Mesendoderm (in vitro differentiated cells): ENCODE measurements around the gene SEMA6C.
"Not testable (repeated sequence)": the region's sequence is repeated elsewhere in the genome, so short reads cannot be mapped to it uniquely, and the experiment has no call there.

ENCODE experiments used
- DNase-seq: peaks from one replicate; pipeline ENCODE4 v3.0.0; 2013
- H2AK5ac ChIP-seq: 2 replicates; pipeline ENCODE4 v1.6.1; 2013; ENCODE audit warnings: low read length, inconsistent platforms
- H2BK120ac ChIP-seq: 2 replicates; pipeline ENCODE4 v1.6.1; 2013; ENCODE audit warnings: low read depth, mild to moderate bottlenecking, low read length, moderate library complexity, mixed read lengths
- H2BK15ac ChIP-seq: replicated peaks from 2 replicates; pipeline ENCODE4 v1.6.1; 2013; ENCODE audit warnings: low read depth, mild to moderate bottlenecking, moderate library complexity
- H2BK5ac ChIP-seq: 2 replicates; pipeline ENCODE4 v1.6.1; 2013; ENCODE audit warnings: low read length, inconsistent platforms
- H3K18ac ChIP-seq: 2 replicates; pipeline ENCODE4 v1.6.1; 2013; ENCODE audit warnings: mild to moderate bottlenecking, low read length, mixed read lengths
- H3K23ac ChIP-seq: one replicate; pipeline ENCODE4 v1.6.1; 2013; ENCODE audit warnings: low read length
- H3K27ac ChIP-seq: 2 replicates; pipeline ENCODE4 v1.5.1; 2013; ENCODE audit warnings: low read depth, mild to moderate bottlenecking, inconsistent platforms, low read length, moderate library complexity
- H3K27me3 ChIP-seq: 2 replicates; pipeline ENCODE4 v1.6.1; 2013; ENCODE audit warnings: low read length, control low read depth, mild to moderate bottlenecking, inconsistent platforms; ENCODE audit not compliant: insufficient read depth, poor library complexity
- H3K36me3 ChIP-seq: 2 replicates; pipeline ENCODE4 v1.6.1; 2013; ENCODE audit warnings: low read length, inconsistent platforms; ENCODE audit not compliant: control insufficient read depth, insufficient read depth
- H3K4ac ChIP-seq: one replicate; pipeline ENCODE4 v1.6.1; 2013; ENCODE audit warnings: low read depth, mild to moderate bottlenecking, low read length, moderate library complexity
- H3K4me1 ChIP-seq: 2 replicates; pipeline ENCODE4 v1.6.1; 2013; ENCODE audit warnings: low read depth, low read length, inconsistent platforms; ENCODE audit not compliant: control insufficient read depth
- H3K4me2 ChIP-seq: 2 replicates; pipeline ENCODE4 v1.6.1; 2013; ENCODE audit warnings: low read length
- H3K4me3 ChIP-seq: 2 replicates; pipeline ENCODE4 v1.5.1; 2013; ENCODE audit warnings: mild to moderate bottlenecking, low read length
- H3K56ac ChIP-seq: one replicate; pipeline ENCODE4 v1.6.1; 2013; ENCODE audit warnings: low read length
- H3K79me1 ChIP-seq: 2 replicates; pipeline ENCODE4 v1.6.1; 2013; ENCODE audit warnings: low read length, inconsistent platforms
- H3K79me2 ChIP-seq: 2 replicates; pipeline ENCODE4 v1.6.1; 2013; ENCODE audit warnings: mild to moderate bottlenecking, low read length; ENCODE audit not compliant: control insufficient read depth, insufficient read depth
- H3K9ac ChIP-seq: 2 replicates; pipeline ENCODE4 v1.6.1; 2013; ENCODE audit warnings: low read length, inconsistent platforms
- H4K5ac ChIP-seq: one replicate; pipeline ENCODE4 v1.6.1; 2013; ENCODE audit warnings: low read length
- H4K8ac ChIP-seq: one replicate; pipeline ENCODE4 v1.6.1; 2013; ENCODE audit warnings: low read depth, mild to moderate bottlenecking, control low read depth, low read length, moderate library complexity
- WGBS: extraction: QIAGEN DNeasy Blood & Tissue Kit; methylation state at CpG from one replicate; pipeline ENCODE4 v1.1.7; 2013; ENCODE audit warnings: low lambda C conversion rate, missing lambda C conversion rate; ENCODE audit not compliant: insufficient coverage; ENCODE audit errors: extremely low coverage; 5-methylcytosine and 5-hydroxymethylcytosine counted together

Gene SEMA6C

GRCh38 chr1:151113877-151114276, 32.6 kb downstream of the SEMA6C start:
- Histone ChIP-seq H3K4ac (no peak overlapping the region), H3K79me2 (no peaks in the 10 kb centered on the region), H3K4me2 (no peak overlapping the region), H3K18ac (no peak overlapping the region), H3K27me3 (no peaks in the 10 kb centered on the region), H3K27ac (no peak overlapping the region), H2AK5ac (no peak overlapping the region), H3K9ac (no peak overlapping the region), H2BK120ac (no peak overlapping the region), H3K4me3 (no peak overlapping the region), H2BK5ac (no peak overlapping the region), H3K56ac (no peak overlapping the region), H3K4me1 (no peaks in the 10 kb centered on the region), H3K36me3 (no peaks in the 10 kb centered on the region), H4K5ac (no peak overlapping the region), H3K23ac (no peak overlapping the region), H4K8ac (no peak overlapping the region), H3K79me1 (no peaks in the 10 kb centered on the region), H2BK15ac (no peak overlapping the region)
- WGBS = no CpG with 5 or more reads among the region's 5 CpGs
- no peak for DNase-seq

DNA sequence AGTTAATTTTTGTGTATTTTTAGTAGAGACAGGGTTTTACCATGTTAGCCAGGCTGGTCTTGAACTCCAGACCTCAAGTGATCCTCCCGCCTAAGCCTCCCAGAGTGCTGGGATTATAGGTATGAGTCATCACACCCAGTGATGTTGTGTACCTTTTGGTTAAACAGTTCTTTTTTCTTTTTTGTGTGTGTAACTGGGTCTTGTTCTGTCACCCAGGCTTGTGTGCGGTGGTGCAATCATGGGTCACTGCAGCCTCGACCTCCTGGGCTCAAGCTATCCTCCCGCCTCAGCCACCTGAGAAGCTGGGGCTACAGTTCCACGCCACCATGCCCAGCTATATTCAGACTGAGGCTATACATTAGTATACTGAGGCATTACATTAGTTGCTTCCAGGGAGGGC, 38.1 kb downstream of the SEMA6C start:
- H3K27me3 ChIP-seq = no peaks in the 10 kb centered on the region
- no peaks in the 10 kb centered on the region for H3K79me1 ChIP-seq
- no peak overlapping the region for H2BK5ac ChIP-seq
- no peak overlapping the region for H4K8ac ChIP-seq
- WGBS = no CpG with 5 or more reads among the region's 5 CpGs
- H2BK120ac ChIP-seq = no peak overlapping the region
- no peak overlapping the region for H2BK15ac ChIP-seq
- H4K5ac ChIP-seq = no peak overlapping the region
- no peak overlapping the region for H3K23ac ChIP-seq
- H3K4ac ChIP-seq = no peak overlapping the region
- H3K79me2 ChIP-seq = no peaks in the 10 kb centered on the region
- no peak overlapping the region for H3K4me3 ChIP-seq
- H3K18ac ChIP-seq = no peak overlapping the region
- H2AK5ac ChIP-seq = no peak overlapping the region
- no peaks in the 10 kb centered on the region for H3K4me1 ChIP-seq
- DNase-seq = no peak
- no peaks in the 10 kb centered on the region for H3K36me3 ChIP-seq
- H3K9ac ChIP-seq = no peak overlapping the region
- H3K56ac ChIP-seq = no peak overlapping the region
- no peak overlapping the region for H3K27ac ChIP-seq
- H3K4me2 ChIP-seq = no peak overlapping the region

GRCh38 chr1:151106894-151107293, 39.5 kb downstream of the SEMA6C start:
- H3K4me3 ChIP-seq = no peak overlapping the region

GRCh38 chr1:151104630-151105029, 41.8 kb downstream of the SEMA6C start:
- Histone ChIP-seq H3K9ac (no peak overlapping the region), H2BK5ac (no peak overlapping the region), H3K79me2 (no peaks in the 10 kb centered on the region), H3K79me1 (no peaks in the 10 kb centered on the region), H3K18ac (no peak overlapping the region), H2BK15ac (no peak overlapping the region), H3K56ac (no peak overlapping the region), H3K4me2 (no peak overlapping the region), H3K4me1 (no peaks in the 10 kb centered on the region), H3K4ac (no peak overlapping the region), H3K23ac (no peak overlapping the region), H3K27me3 (no peaks in the 10 kb centered on the region), H4K8ac (no peak overlapping the region), H4K5ac (no peak overlapping the region), H3K36me3 (no peaks in the 10 kb centered on the region), H3K27ac (no peak overlapping the region), H2BK120ac (no peak overlapping the region), H3K4me3 (no peak overlapping the region), H2AK5ac (no peak overlapping the region)
- DNase-seq = no peak

More at GRCh38 chr1:151106894-151107293, 39.5 kb downstream of the SEMA6C start:
- no peaks in the 10 kb centered on the region for H3K36me3 ChIP-seq
- no peak for DNase-seq
- H2AK5ac ChIP-seq = no peak overlapping the region
- no peak overlapping the region for H4K8ac ChIP-seq
- no peak overlapping the region for H3K18ac ChIP-seq
- no peak overlapping the region for H3K4ac ChIP-seq
- no peak overlapping the region for H3K23ac ChIP-seq
- no peak overlapping the region for H2BK15ac ChIP-seq
- H3K4me1 ChIP-seq = no peaks in the 10 kb centered on the region
- H3K79me2 ChIP-seq = no peaks in the 10 kb centered on the region
- no peak overlapping the region for H4K5ac ChIP-seq
- no peak overlapping the region for H3K9ac ChIP-seq
- no peak overlapping the region for H2BK120ac ChIP-seq
- no CpG with 5 or more reads among the region's 2 CpGs for WGBS
- H3K79me1 ChIP-seq = no peaks in the 10 kb centered on the region
- no peaks in the 10 kb centered on the region for H3K27me3 ChIP-seq
- H3K27ac ChIP-seq = no peak overlapping the region
- no peak overlapping the region for H3K56ac ChIP-seq
- H3K4me2 ChIP-seq = no peak overlapping the region
- H2BK5ac ChIP-seq = no peak overlapping the region

- no peaks in the 10 kb centered on the region for H3K36me3 ChIP-seq
- no peak overlapping the region for H3K23ac ChIP-seq
- H2BK5ac ChIP-seq = no peak overlapping the region
- no peaks in the 10 kb centered on the region for H3K27me3 ChIP-seq
- H3K4me3 ChIP-seq = no peak overlapping the region
- H3K27ac ChIP-seq = no peak overlapping the region
- H3K4ac ChIP-seq = no peak overlapping the region
- no CpG with 5 or more reads among the region's 1 CpG for WGBS
- no peak overlapping the region for H3K4me2 ChIP-seq
- no peak overlapping the region for H4K8ac ChIP-seq
- H4K5ac ChIP-seq = no peak overlapping the region
- H3K56ac ChIP-seq = no peak overlapping the region
- H2BK15ac ChIP-seq = no peak overlapping the region
- DNase-seq = no peak
- H3K79me2 ChIP-seq = no peaks in the 10 kb centered on the region
- no peak overlapping the region for H2BK120ac ChIP-seq
- H3K9ac ChIP-seq = no peak overlapping the region
- H3K79me1 ChIP-seq = no peaks in the 10 kb centered on the region
- no peak overlapping the region for H2AK5ac ChIP-seq
- H3K18ac ChIP-seq = no peak overlapping the region
- no peaks in the 10 kb centered on the region for H3K4me1 ChIP-seq
Measured at GRCh38 chr1:151098126-151098525, 48.3 kb downstream of the SEMA6C start.

DNA sequence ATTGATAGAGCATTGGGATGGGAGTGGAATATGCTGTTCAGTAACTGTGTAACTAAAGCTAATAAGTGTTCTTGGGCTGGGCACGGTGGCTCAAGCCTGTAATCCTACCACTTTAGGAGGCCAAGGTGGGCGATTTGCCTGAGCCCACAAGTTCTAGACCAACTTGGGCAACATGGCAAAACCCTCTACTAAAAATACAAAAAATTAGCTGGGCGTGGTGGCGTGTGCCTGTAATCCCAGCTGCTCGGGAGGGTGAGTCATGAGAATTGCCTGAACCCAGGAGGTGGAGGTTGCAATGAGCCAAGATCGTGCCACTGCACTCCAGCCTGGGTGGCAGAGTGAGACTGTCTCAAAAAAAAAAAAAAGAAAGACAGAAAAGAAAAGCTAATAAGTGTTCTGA, 49.0 kb downstream of the SEMA6C start:
- H3K9ac ChIP-seq, H3K56ac ChIP-seq, H3K79me2 ChIP-seq, H4K8ac ChIP-seq, H2AK5ac ChIP-seq, H3K18ac ChIP-seq, H3K23ac ChIP-seq, H3K4me2 ChIP-seq, H2BK15ac ChIP-seq, H4K5ac ChIP-seq, H3K27ac ChIP-seq, H3K36me3 ChIP-seq, H3K4me1 ChIP-seq, H3K4me3 ChIP-seq, H3K79me1 ChIP-seq, H3K27me3 ChIP-seq, DNase-seq, H2BK120ac ChIP-seq, H3K4ac ChIP-seq, H2BK5ac ChIP-seq: not testable (repeated sequence)
- no CpG with 5 or more reads among the region's 6 CpGs for WGBS
